GM23248 (cell line): ENCODE data around the gene FBN3. TPM values are rescaled to one million over a fixed set of nuclear protein-coding genes. Genes with fewer than 3 reads are reported as not detected.

Experiments
- DNase-seq: peaks from one replicate; pipeline ENCODE4 v3.0.0-alpha.2; 2015
- H2AFZ ChIP-seq: fragments of 200-600 bp; sonication (generic); 2 replicates; pipeline ENCODE4 v1.6.1; 2016; ENCODE audit warnings: antibody characterized with exemption
- H3F3A ChIP-seq: fragments of 200-600 bp; sonication (generic); 2 replicates; pipeline ENCODE4 v1.6.1; 2016; ENCODE audit warnings: mild to moderate bottlenecking, antibody characterized with exemption, mixed run types; ENCODE audit not compliant: insufficient read depth
- H3K27ac ChIP-seq: fragments of 200-600 bp; sonication (generic); 2 replicates; pipeline ENCODE4 v1.5.1; 2016; ENCODE audit warnings: mild to moderate bottlenecking
- H3K27me3 ChIP-seq: fragments of 200-600 bp; sonication (generic); replicated peaks from 2 replicates; pipeline ENCODE4 v1.6.1; 2016; ENCODE audit warnings: mild to moderate bottlenecking; ENCODE audit not compliant: insufficient read depth
- H3K36me3 ChIP-seq: fragments of 200-600 bp; sonication (generic); 2 replicates; pipeline ENCODE4 v1.6.1; 2016; ENCODE audit warnings: low read depth, mild to moderate bottlenecking
- H3K4me1 ChIP-seq: fragments of 200-600 bp; sonication (generic); 2 replicates; pipeline ENCODE4 v1.6.1; 2016; ENCODE audit warnings: mild to moderate bottlenecking; ENCODE audit not compliant: insufficient read depth
- H3K4me2 ChIP-seq: fragments of 200-600 bp; sonication (generic); one replicate; pipeline ENCODE4 v1.6.1; 2016; ENCODE audit warnings: mild to moderate bottlenecking; ENCODE audit not compliant: unreplicated experiment
- H3K4me3 ChIP-seq: fragments of 200-600 bp; sonication (generic); 2 replicates; pipeline ENCODE4 v1.5.1; 2016; ENCODE audit warnings: mild to moderate bottlenecking
- H3K79me2 ChIP-seq: fragments of 200-600 bp; sonication (generic); 2 replicates; pipeline ENCODE4 v1.6.1; 2016; ENCODE audit warnings: mild to moderate bottlenecking; ENCODE audit not compliant: insufficient read depth
- H3K9ac ChIP-seq: fragments of 200-600 bp; sonication (generic); 2 replicates; pipeline ENCODE4 v1.6.1; 2016; ENCODE audit warnings: mild to moderate bottlenecking
- H3K9me2 ChIP-seq: fragments of 200-600 bp; sonication (generic); 2 replicates; pipeline ENCODE4 v1.6.1; 2016; ENCODE audit warnings: mixed run types, mild to moderate bottlenecking, moderate library complexity; ENCODE audit not compliant: insufficient read depth
- H3K9me3 ChIP-seq: fragments of 200-600 bp; sonication (generic); one replicate; pipeline ENCODE4 v1.6.1; 2017; ENCODE audit warnings: low read depth
- H4K20me1 ChIP-seq: fragments of 200-600 bp; sonication (generic); 2 replicates; pipeline ENCODE4 v1.6.0; 2016; ENCODE audit not compliant: insufficient read depth
- EZH2 ChIP-seq: fragments of 200-600 bp; sonication (generic); IDR thresholded peaks from 2 replicates; pipeline ENCODE4 v1.6.1; 2018; ENCODE audit warnings: antibody characterized with exemption, mild to moderate bottlenecking; ENCODE audit not compliant: insufficient read depth, poor library complexity, severe bottlenecking
- EZH2phosphoT487 ChIP-seq: fragments of 200-600 bp; sonication (generic); IDR thresholded peaks from 2 replicates; pipeline ENCODE4 v1.6.1; 2018; ENCODE audit warnings: antibody characterized with exemption, moderate library complexity, mild to moderate bottlenecking, low read depth; ENCODE audit not compliant: insufficient read depth
- WGBS, 2 experiments: methylation state at CpG; one replicate each; pipeline ENCODE4 v1.1.6; 2015 to 2017; ENCODE audit warnings: low lambda C conversion rate in 2 of 2, low coverage in 1 of 2; ENCODE audit errors: missing lambda C conversion rate in 2 of 2; 5-methylcytosine and 5-hydroxymethylcytosine counted together
- in situ Hi-C: fragments of 300-500 bp; cut with MboI; formaldehyde crosslinking; loops from 2 replicates; pipeline ENCODE4 v1.15.0; 2020
- polyA plus RNA-seq: library from polyadenylated mRNA; unstranded; fragments of >200 nt; fragmentation: Nextera tagmentation; extraction: Ambion mirVana; gene quantifications from 2 replicates; pipeline ENCODE4 v1.2.1, GENCODE V29; 2016
- total RNA-seq: library from RNA; depleted of rRNA; stranded (reverse); fragments of >200 nt; shearing (Covaris generic); gene quantifications from 2 replicates; pipeline ENCODE4 v1.2.3, GENCODE V29; 2014

FBN3 gene
- total and polyA plus RNA-seq, 2 experiments from 2014 or later, result not detected

GRCh38 chr19:8128551-8128950, 20.8 kb downstream of the FBN3 start:
- no peak overlapping the region for H3K27ac ChIP-seq
- 0 out of 2 replicates have a peak, but pooled peaks cover 3% of the 10 kb centered on the region for H3K27me3 ChIP-seq
- in situ Hi-C loops, result no loop called here
- no peak for DNase-seq
- H3K4me3 ChIP-seq, result no peak overlapping the region
- no peak overlapping the region for H3K9ac ChIP-seq
- TF ChIP-seq EZH2, result no peak
- no peak for TF ChIP-seq EZH2phosphoT487
- no peak overlapping the region for H2AFZ ChIP-seq
- no peaks in the 10 kb centered on the region for H3K9me2 ChIP-seq
- H3K9me3 ChIP-seq, result no peaks in the 10 kb centered on the region
- H3K4me1 ChIP-seq, result no peaks in the 10 kb centered on the region
- WGBS, 2 experiments, result 60 to 62% methylated on average over 8 of the region's 8 CpGs
- no peaks in the 10 kb centered on the region for H3F3A ChIP-seq
- H3K4me2 ChIP-seq, result no peak overlapping the region
- H3K79me2 ChIP-seq, result no peaks in the 10 kb centered on the region
- H4K20me1 ChIP-seq, result no peaks in the 10 kb centered on the region
- H3K36me3 ChIP-seq, result no peaks in the 10 kb centered on the region

DNA sequence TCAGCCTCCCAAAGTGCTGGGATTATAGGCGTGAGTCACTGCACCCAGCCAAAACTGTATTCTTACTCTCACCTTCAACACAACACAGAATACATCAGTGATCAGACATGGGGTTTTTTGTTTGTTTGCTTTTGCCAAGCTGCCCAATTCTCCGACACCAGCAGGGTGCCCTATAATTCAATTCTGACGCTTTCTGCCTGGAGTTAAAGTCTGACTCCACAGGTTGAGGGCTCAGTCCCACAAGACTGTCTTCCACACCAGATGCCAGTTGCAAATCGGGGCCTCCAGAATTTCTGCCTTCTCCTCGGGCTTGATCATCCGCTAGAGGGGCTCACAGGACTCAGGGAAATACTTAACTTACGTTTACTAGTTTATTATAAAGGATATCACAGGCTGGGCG, 22.1 kb downstream of the FBN3 start:
- no peak overlapping the region for H3K27ac ChIP-seq
- no peak overlapping the region for H3K9ac ChIP-seq
- H3K9me2 ChIP-seq, result no peaks in the 10 kb centered on the region
- H3K27me3 ChIP-seq, result 0 out of 2 replicates have a peak, but pooled peaks cover 3% of the 10 kb centered on the region
- H4K20me1 ChIP-seq, result no peaks in the 10 kb centered on the region
- H3F3A ChIP-seq, result no peaks in the 10 kb centered on the region
- H3K9me3 ChIP-seq, result no peaks in the 10 kb centered on the region
- TF ChIP-seq EZH2, result no peak
- no peak for TF ChIP-seq EZH2phosphoT487
- no peaks in the 10 kb centered on the region for H3K36me3 ChIP-seq
- in situ Hi-C loops, result no loop called here
- no peak overlapping the region for H3K4me3 ChIP-seq
- H3K4me1 ChIP-seq, result no peaks in the 10 kb centered on the region
- H3K4me2 ChIP-seq, result no peak overlapping the region
- no peaks in the 10 kb centered on the region for H3K79me2 ChIP-seq
- 41 to 45% methylated on average over 8 of the region's 8 CpGs for WGBS, 2 experiments
- no peak for DNase-seq
- H2AFZ ChIP-seq, result no peak overlapping the region

GRCh38 chr19:8126511-8126910, 22.9 kb downstream of the FBN3 start:
- Histone ChIP-seq H3K27ac (no peak overlapping the region), H3F3A (no peaks in the 10 kb centered on the region), H3K27me3 (no peaks in the 10 kb centered on the region), H4K20me1 (no peaks in the 10 kb centered on the region), H3K4me2 (no peak overlapping the region), H3K4me1 (no peaks in the 10 kb centered on the region), H3K36me3 (no peaks in the 10 kb centered on the region), H3K79me2 (no peaks in the 10 kb centered on the region), H3K9ac (no peak overlapping the region), H3K9me3 (no peaks in the 10 kb centered on the region), H2AFZ (no peak overlapping the region), H3K4me3 (no peak overlapping the region), H3K9me2 (no peaks in the 10 kb centered on the region)
- in situ Hi-C loops, result no loop called here
- DNase-seq, result no peak
- WGBS, 2 experiments, result 66 to 70% methylated on average over 18 of the region's 18 CpGs
- TF ChIP-seq EZH2 (no peak), EZH2phosphoT487 (no peak)

DNA sequence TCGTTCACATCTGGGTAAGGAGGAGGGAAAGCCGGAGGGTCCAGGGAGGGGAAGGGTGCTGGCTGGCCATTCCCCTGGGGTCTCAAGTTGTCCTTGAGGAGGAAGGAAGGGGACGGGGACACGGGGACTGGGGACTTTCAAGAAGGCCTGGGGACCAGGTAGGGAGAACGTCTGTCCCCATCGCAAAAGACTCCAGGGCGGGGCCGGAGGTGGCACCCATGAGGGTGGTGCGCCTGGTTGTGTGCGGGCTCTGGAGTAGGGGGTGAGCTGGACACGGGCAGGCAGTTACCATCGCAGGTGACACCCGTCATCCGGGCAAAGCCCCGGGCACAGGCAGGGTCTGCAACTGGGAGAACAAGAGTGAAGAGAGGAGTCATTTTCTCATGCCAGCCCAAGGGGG, 23.4 kb downstream of the FBN3 start:
- H3K36me3 ChIP-seq, result no peaks in the 10 kb centered on the region
- H2AFZ ChIP-seq, result no peak overlapping the region
- H3F3A ChIP-seq, result no peaks in the 10 kb centered on the region
- WGBS, 2 experiments, result 73 to 77% methylated on average over 9 to 15 of the region's 15 CpGs
- H3K9me2 ChIP-seq, result no peaks in the 10 kb centered on the region
- no peak for DNase-seq
- in situ Hi-C loops, result no loop called here
- H3K27ac ChIP-seq, result no peak overlapping the region
- H3K79me2 ChIP-seq, result no peaks in the 10 kb centered on the region
- no peak overlapping the region for H3K4me2 ChIP-seq
- no peaks in the 10 kb centered on the region for H3K27me3 ChIP-seq
- no peak overlapping the region for H3K9ac ChIP-seq
- H3K4me3 ChIP-seq, result no peak overlapping the region
- no peak for TF ChIP-seq EZH2phosphoT487
- no peak for TF ChIP-seq EZH2
- no peaks in the 10 kb centered on the region for H3K9me3 ChIP-seq
- no peaks in the 10 kb centered on the region for H3K4me1 ChIP-seq
- H4K20me1 ChIP-seq, result no peaks in the 10 kb centered on the region

DNA sequence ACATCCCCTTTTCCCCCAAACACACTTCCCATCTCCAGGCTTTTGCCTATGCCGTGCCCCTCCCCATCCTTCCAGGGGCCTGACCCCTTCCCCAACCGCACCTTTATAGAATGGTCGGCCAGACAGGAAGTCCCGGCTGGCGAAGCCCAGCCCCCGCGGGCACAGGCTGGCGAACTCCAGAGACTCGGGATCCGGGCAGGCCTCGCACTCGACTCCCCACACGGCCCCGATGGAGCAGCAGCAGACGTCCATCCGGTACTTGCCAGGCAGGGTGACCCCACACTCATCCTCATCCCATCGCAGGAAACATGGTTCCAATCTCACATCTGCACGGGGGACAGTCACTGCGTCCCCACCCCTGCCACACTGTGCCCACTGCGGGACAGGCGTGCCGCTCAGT, 25.7 kb downstream of the FBN3 start:
- Histone ChIP-seq H3K79me2 (no peaks in the 10 kb centered on the region), H3K4me1 (no peaks in the 10 kb centered on the region), H2AFZ (no peak overlapping the region), H3K27me3 (no peaks in the 10 kb centered on the region), H3K4me3 (no peak overlapping the region), H3K27ac (no peak overlapping the region), H3K9me2 (no peaks in the 10 kb centered on the region), H3K9ac (no peak overlapping the region), H4K20me1 (no peaks in the 10 kb centered on the region), H3K9me3 (no peaks in the 10 kb centered on the region), H3K4me2 (no peak overlapping the region), H3F3A (no peaks in the 10 kb centered on the region), H3K36me3 (no peaks in the 10 kb centered on the region)
- no peak for DNase-seq
- 70 to 73% methylated on average over 22 of the region's 22 CpGs for WGBS, 2 experiments
- in situ Hi-C loops, result no loop called here
- TF ChIP-seq EZH2phosphoT487, result no peak
- no peak for TF ChIP-seq EZH2
